Measurements from ENCODE around the gene USP37. TPM values are rescaled to one million over a fixed set of nuclear protein-coding genes. Genes with fewer than 3 reads are reported as not detected.
A peak's percentile ranks its signal among the peaks of the same experiment; 100 is the strongest.

The USP37 gene
- total RNA-seq, 1 experiment from 2014 or later: 16.4 TPM

- no peak for TF ChIP-seq CTCF (IDR thresholded peaks at IDR 0.05; ENCODE audit: unreplicated experiment)
- ChIA-PET POLR2A (interaction anchor here (1.0 to 2.6 kb wide), 3 partner anchors 9 to 29 kb away, joined by 3 to 7 read pairs (median 4); partner anchors contain the start of gene PLCD4), CTCF (interaction anchor here (0.5 to 1.6 kb wide), 3 partner anchors 11 to 222 kb away, joined by 3 to 5 read pairs (median 3); no protein-coding TSS in a partner anchor)
- Mint-ChIP-seq H3K4me1 (ENCODE audit: insufficient read depth, unreplicated experiment) (peaks cover 5% of the 10 kb centered on the region), H3K27me3 (ENCODE audit: insufficient read depth, unreplicated experiment) (no peaks in the 10 kb centered on the region), H3K9me3 (ENCODE audit: unreplicated experiment) (no peaks in the 10 kb centered on the region), H3K36me3 (ENCODE audit: insufficient read depth, unreplicated experiment) (peaks cover 77% of the 10 kb centered on the region), H3K4me3 (ENCODE audit: unreplicated experiment) (no peak overlapping the region), H3K27ac (ENCODE audit: low read depth, unreplicated experiment) (no peak overlapping the region)
- intact Hi-C loops (cut with micrococcal nuclease): no loop called here
- no TSS peak for BruUV-seq (replicated peaks)
- DNase-seq (ENCODE audit: unreplicated experiment): no peak
Measured at GRCh38 chr2:218578272-218578877, 10.2 kb upstream of the USP37 start.

- no peak for TF ChIP-seq CTCF (IDR thresholded peaks at IDR 0.05; ENCODE audit: unreplicated experiment)
- H3K9me3 Mint-ChIP-seq (ENCODE audit: unreplicated experiment): no peaks in the 10 kb centered on the region
- no peak overlapping the region for H3K4me3 Mint-ChIP-seq (ENCODE audit: unreplicated experiment)
- BruUV-seq (replicated peaks): no TSS peak
- peaks cover 74% of the 10 kb centered on the region for H3K36me3 Mint-ChIP-seq (ENCODE audit: insufficient read depth, unreplicated experiment)
- H3K4me1 Mint-ChIP-seq (ENCODE audit: insufficient read depth, unreplicated experiment): peaks cover 5% of the 10 kb centered on the region
- POLR2A ChIA-PET: interaction anchor here (1.0 to 2.6 kb wide), 4 partner anchors 8 to 30 kb away, joined by 3 to 7 read pairs (median 4); partner anchors contain the start of gene PLCD4
- peak overlapping the region; percentile 57 for H3K27ac Mint-ChIP-seq (ENCODE audit: low read depth, unreplicated experiment)
- DNase-seq (ENCODE audit: unreplicated experiment): no peak
- H3K27me3 Mint-ChIP-seq (ENCODE audit: insufficient read depth, unreplicated experiment): no peaks in the 10 kb centered on the region
- CTCF ChIA-PET: interaction anchor here (0.5 to 1.0 kb wide), 4 partner anchors 83 to 361 kb away, joined by 3 read pairs; no protein-coding TSS in a partner anchor
- intact Hi-C loops (cut with micrococcal nuclease): no loop called here
Measured at GRCh38 chr2:218577482-218578220, 9.5 kb upstream of the USP37 start.

GRCh38 chr2:218576854-218577253, 8.7 kb upstream of the USP37 start:
- Mint-ChIP-seq H3K4me1 (ENCODE audit: insufficient read depth, unreplicated experiment) (peaks cover 5% of the 10 kb centered on the region), H3K36me3 (ENCODE audit: insufficient read depth, unreplicated experiment) (peaks cover 66% of the 10 kb centered on the region), H3K9me3 (ENCODE audit: unreplicated experiment) (no peaks in the 10 kb centered on the region), H3K4me3 (ENCODE audit: unreplicated experiment) (no peak overlapping the region), H3K27ac (ENCODE audit: low read depth, unreplicated experiment) (no peak overlapping the region), H3K27me3 (ENCODE audit: insufficient read depth, unreplicated experiment) (no peaks in the 10 kb centered on the region)
- DNase-seq (ENCODE audit: unreplicated experiment): no peak
- ChIA-PET POLR2A (interaction anchor here (0.6 to 1.1 kb wide), 2 partner anchors 8 to 148 kb away, joined by 3 read pairs; no protein-coding TSS in a partner anchor), CTCF (interaction anchor here (0.5 to 1.0 kb wide), 5 partner anchors 83 to 360 kb away, joined by 3 to 4 read pairs (median 3); no protein-coding TSS in a partner anchor)
- no peak for TF ChIP-seq CTCF (IDR thresholded peaks at IDR 0.05; ENCODE audit: unreplicated experiment)
- BruUV-seq (replicated peaks): no TSS peak
- intact Hi-C loops (cut with micrococcal nuclease): no loop called here

GRCh38 chr2:218570850-218571249, 2.7 kb upstream of the USP37 start:
- ChIA-PET CTCF (interaction anchor here (0.6 to 1.5 kb wide), 5 partner anchors 9 to 214 kb away, joined by 3 read pairs; partner anchors contain the start of gene CATIP), POLR2A (interaction anchor here (0.7 to 2.3 kb wide), 7 partner anchors 13 to 285 kb away, joined by 3 to 12 read pairs (median 4); partner anchors contain the start of genes BCS1L, PLCD4, RNF25 and STK36)
- peak overlapping the region; percentile 92 for H3K4me3 Mint-ChIP-seq (ENCODE audit: unreplicated experiment)
- TF ChIP-seq CTCF (IDR thresholded peaks at IDR 0.05; ENCODE audit: unreplicated experiment): no peak
- no TSS peak for BruUV-seq (replicated peaks)
- H3K27me3 Mint-ChIP-seq (ENCODE audit: insufficient read depth, unreplicated experiment): no peaks in the 10 kb centered on the region
- H3K36me3 Mint-ChIP-seq (ENCODE audit: insufficient read depth, unreplicated experiment): peaks cover 39% of the 10 kb centered on the region
- intact Hi-C loops (cut with micrococcal nuclease): no loop called here
- H3K9me3 Mint-ChIP-seq (ENCODE audit: unreplicated experiment): no peaks in the 10 kb centered on the region
- DNase-seq (ENCODE audit: unreplicated experiment): no peak
- peak overlapping the region; percentile 86 for H3K27ac Mint-ChIP-seq (ENCODE audit: low read depth, unreplicated experiment)
- peaks cover 35% of the 10 kb centered on the region for H3K4me1 Mint-ChIP-seq (ENCODE audit: insufficient read depth, unreplicated experiment)
